KMS-11 (cell line): ENCODE results near the gene MED26.

Experiments
- H2AFZ ChIP-seq: fragments of 200-600 bp; sonication (generic); 2 replicates; pipeline ENCODE4 v1.6.1; 2016; ENCODE audit warnings: antibody characterized with exemption, mixed run types, low read depth
- H3K27ac ChIP-seq: fragments of 200-600 bp; sonication (generic); 2 replicates; pipeline ENCODE4 v1.6.1; 2016; ENCODE audit warnings: mild to moderate bottlenecking, mixed run types
- H3K27me3 ChIP-seq: fragments of 200-600 bp; sonication (generic); 2 replicates; pipeline ENCODE4 v1.6.1; 2017; ENCODE audit warnings: mild to moderate bottlenecking, low read depth, mixed run types, moderate library complexity; ENCODE audit not compliant: insufficient read depth
- H3K36me3 ChIP-seq: fragments of 200-600 bp; sonication (generic); 2 replicates; pipeline ENCODE4 v1.6.1; 2017; ENCODE audit warnings: mild to moderate bottlenecking, mixed run types; ENCODE audit not compliant: insufficient read depth
- H3K4me1 ChIP-seq: fragments of 200-600 bp; sonication (generic); 2 replicates; pipeline ENCODE4 v1.6.1; 2016; ENCODE audit warnings: mild to moderate bottlenecking, low read depth, mixed run types; ENCODE audit not compliant: poor library complexity, severe bottlenecking
- H3K4me2 ChIP-seq: fragments of 200-600 bp; sonication (generic); 2 replicates; pipeline ENCODE4 v1.7.0; 2016; ENCODE audit warnings: mild to moderate bottlenecking, mixed run types
- H3K4me3 ChIP-seq: fragments of 200-600 bp; sonication (generic); IDR thresholded peaks from 2 replicates; pipeline ENCODE4 v1.6.1; 2017; ENCODE audit warnings: low read depth, low read length, mixed read lengths; ENCODE audit not compliant: insufficient read depth
- H3K79me2 ChIP-seq: fragments of 200-600 bp; sonication (generic); 2 replicates; pipeline ENCODE4 v1.6.1; 2016; ENCODE audit warnings: low read depth, mixed run types; ENCODE audit not compliant: insufficient read depth
- H3K9ac ChIP-seq: fragments of 200-600 bp; sonication (generic); 2 replicates; pipeline ENCODE4 v1.6.1; 2016; ENCODE audit warnings: mild to moderate bottlenecking, mixed run types
- H4K20me1 ChIP-seq: fragments of 200-600 bp; sonication (generic); 2 replicates; pipeline ENCODE4 v1.6.1; 2016; ENCODE audit warnings: mild to moderate bottlenecking, mixed run types; ENCODE audit not compliant: insufficient read depth
- TF ChIP-seq, protein P1 (sequence below): fragments of 200-600 bp; sonication (generic); conservative IDR thresholded peaks from 2 replicates; pipeline ENCODE4 v1.6.1; 2017; ENCODE audit warnings: low read depth, mild to moderate bottlenecking, antibody characterized with exemption, low read length, moderate library complexity, mixed read lengths

MED26 gene

DNA sequence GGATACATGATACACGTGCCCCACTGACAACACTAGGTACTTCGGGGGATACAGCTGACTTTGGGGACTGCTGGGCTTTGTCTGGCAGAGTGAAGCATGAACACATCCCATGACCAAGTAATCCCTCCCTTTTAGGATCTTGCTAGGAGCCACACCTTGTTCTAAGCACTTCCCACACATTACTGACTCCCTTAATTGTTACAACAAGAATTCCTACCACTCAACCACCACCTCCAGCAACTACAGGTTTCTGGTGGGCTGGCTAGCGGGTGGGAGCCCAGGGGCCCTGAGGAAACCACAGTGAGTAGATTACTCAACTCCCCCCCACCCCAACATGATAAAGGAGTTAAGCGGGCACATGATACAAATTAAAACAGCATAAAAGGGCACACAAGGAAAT lies 48.6 kb downstream of the MED26 start:
- no peaks in the 10 kb centered on the region; the same call in 1 of the 2 replicates for H3K36me3 ChIP-seq

DNA sequence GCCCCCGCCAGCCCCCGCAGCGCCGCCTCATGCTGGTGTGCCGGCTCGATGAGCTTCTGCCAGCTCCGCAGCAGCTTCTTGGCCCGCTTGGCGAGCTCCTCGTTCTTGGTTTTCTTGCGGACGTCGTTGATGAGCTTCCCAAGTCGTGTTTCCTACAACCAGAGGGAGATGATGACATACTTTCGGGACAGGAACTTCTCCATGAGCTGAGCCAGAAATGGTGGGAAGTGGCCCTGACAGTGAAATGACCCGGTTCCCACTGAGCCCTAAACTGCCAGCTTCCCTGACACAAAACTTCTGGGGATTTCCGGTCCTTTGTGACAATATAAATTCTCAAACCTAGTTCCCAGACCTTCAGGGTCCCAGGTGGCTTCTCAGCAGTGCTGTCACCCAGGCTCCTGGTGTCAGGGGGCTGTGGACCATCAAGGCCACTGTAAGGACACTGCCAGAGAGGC lies 50.4 kb downstream of the MED26 start:
- Histone ChIP-seq H3K4me2 (no peak overlapping the region), H3K79me2 (peaks cover 87% of the 10 kb centered on the region), H3K9ac (no peak overlapping the region), H2AFZ (no peak overlapping the region), H3K4me3 (no peak overlapping the region), H3K36me3 (no peaks in the 10 kb centered on the region; the same call in 1 of the 2 replicates), H3K4me1 (peaks cover 18% of the 10 kb centered on the region), H4K20me1 (0 out of 2 replicates have a peak, but pooled peaks cover 4% of the 10 kb centered on the region), H3K27ac (no peak overlapping the region), H3K27me3 (no peaks in the 10 kb centered on the region)
- TF ChIP-seq, protein P1, sequence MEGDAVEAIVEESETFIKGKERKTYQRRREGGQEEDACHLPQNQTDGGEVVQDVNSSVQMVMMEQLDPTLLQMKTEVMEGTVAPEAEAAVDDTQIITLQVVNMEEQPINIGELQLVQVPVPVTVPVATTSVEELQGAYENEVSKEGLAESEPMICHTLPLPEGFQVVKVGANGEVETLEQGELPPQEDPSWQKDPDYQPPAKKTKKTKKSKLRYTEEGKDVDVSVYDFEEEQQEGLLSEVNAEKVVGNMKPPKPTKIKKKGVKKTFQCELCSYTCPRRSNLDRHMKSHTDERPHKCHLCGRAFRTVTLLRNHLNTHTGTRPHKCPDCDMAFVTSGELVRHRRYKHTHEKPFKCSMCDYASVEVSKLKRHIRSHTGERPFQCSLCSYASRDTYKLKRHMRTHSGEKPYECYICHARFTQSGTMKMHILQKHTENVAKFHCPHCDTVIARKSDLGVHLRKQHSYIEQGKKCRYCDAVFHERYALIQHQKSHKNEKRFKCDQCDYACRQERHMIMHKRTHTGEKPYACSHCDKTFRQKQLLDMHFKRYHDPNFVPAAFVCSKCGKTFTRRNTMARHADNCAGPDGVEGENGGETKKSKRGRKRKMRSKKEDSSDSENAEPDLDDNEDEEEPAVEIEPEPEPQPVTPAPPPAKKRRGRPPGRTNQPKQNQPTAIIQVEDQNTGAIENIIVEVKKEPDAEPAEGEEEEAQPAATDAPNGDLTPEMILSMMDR: no peak

More for the DNA sequence above, 48.6 kb downstream of the MED26 start:
- H4K20me1 ChIP-seq: 0 out of 2 replicates have a peak, but pooled peaks cover 4% of the 10 kb centered on the region
- TF ChIP-seq, protein P1: no peak
- H2AFZ ChIP-seq: no peak overlapping the region
- no peak overlapping the region for H3K9ac ChIP-seq
- no peak overlapping the region for H3K4me2 ChIP-seq
- no peaks in the 10 kb centered on the region for H3K27me3 ChIP-seq
- H3K27ac ChIP-seq: no peak overlapping the region
- peaks cover 23% of the 10 kb centered on the region for H3K4me1 ChIP-seq
- H3K79me2 ChIP-seq: peaks cover 87% of the 10 kb centered on the region
- no peak overlapping the region for H3K4me3 ChIP-seq

DNA sequence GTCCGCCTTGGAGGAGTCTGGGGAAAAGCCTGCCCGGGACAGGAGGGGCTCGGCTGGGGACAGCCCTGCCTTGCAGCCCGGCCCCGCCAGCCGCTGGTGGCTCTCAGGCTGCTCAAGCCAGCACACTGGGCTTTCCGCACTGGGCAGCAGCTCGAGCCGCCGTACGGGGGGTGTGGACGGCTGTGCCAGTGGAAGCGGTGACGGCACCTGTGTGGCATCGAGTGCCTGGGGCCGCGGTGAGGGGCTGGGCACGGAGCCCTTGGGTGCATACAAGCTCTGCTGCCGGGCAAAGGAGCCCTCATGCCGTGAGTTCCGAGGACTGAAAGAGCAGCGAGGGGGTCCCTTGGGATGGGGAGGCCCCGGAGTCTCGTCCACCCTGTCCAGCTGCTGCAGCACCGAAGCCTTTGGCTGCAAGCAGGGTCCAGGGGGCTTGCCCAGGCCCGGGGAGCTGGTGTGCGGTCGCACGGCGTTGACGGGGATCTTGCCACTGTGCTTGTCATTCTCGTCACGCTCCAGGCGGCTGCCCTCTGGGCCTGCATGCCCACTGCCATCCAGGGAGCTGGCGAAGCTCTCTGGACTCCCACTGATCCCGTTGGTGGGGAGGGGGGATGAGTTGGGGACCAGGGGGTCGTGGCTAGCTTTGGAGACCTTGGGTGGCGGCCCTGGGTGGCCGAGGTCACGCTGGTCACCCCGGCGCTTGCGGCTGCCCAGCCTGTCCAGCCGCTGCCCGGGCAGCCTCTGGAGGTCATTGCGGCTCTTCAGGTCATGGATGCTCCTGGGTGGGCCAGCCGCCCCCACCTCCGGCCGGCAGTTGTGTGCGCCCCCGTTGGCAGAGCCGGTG lies 51.1 kb downstream of the MED26 start:
- Histone ChIP-seq H3K4me1 (peaks cover 15% of the 10 kb centered on the region), H3K36me3 (no peaks in the 10 kb centered on the region; the same call in 1 of the 2 replicates)

DNA sequence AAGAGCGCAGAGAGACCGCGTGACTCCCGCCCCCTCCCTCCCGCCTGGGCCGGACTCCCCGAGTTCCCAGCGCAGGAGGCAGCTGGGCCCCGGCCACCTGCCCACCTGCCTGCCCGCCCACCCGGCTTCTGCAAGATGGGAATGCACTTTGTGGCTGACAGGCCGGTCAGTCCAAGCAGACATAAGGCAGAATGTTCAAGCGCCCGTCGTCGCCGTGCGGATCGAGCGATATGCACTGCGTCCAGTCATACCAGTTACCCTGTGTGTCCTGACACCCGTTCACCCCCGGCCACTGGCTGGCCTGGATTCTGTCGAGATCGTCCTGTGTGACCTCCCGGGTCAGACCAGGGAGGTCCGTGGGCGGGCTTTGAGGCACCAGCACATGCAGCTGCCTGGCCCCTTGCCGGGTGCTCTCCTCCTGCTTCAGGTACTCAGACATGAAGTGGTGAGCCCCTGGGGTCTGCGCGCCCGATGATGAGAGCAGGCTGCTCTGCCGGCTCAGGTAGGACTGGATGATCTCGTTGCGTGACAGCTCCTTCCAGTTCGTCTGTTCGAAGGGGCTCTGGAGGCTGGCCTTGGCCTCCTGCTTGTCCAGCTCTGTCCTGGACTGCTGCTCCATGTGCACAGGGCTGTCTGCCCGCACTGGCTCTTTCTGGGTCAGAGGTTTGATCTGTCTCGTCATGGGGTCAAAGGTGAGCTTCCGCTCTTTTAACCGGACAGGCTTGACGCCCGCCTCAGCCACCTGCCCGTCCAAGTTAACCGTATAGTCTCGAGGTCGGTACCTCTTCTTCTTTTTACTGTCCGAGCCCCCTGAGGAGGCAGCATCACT lies 51.9 kb downstream of the MED26 start:
- H3K4me3 ChIP-seq: no peak overlapping the region
- no peaks in the 10 kb centered on the region; the same call in 1 of the 2 replicates for H3K36me3 ChIP-seq
- no peaks in the 10 kb centered on the region for H3K27me3 ChIP-seq
- H3K4me1 ChIP-seq: peaks cover 15% of the 10 kb centered on the region
- H4K20me1 ChIP-seq: 0 out of 2 replicates have a peak, but pooled peaks cover 4% of the 10 kb centered on the region
- H3K9ac ChIP-seq: no peak overlapping the region
- H3K27ac ChIP-seq: no peak overlapping the region
- TF ChIP-seq, protein P1: no peak
- H2AFZ ChIP-seq: no peak overlapping the region
- peaks cover 81% of the 10 kb centered on the region for H3K79me2 ChIP-seq
- H3K4me2 ChIP-seq: no peak overlapping the region

More for the DNA sequence above, 51.1 kb downstream of the MED26 start:
- Histone ChIP-seq H3K79me2 (peaks cover 81% of the 10 kb centered on the region), H3K4me3 (no peak overlapping the region), H3K27ac (no peak overlapping the region), H3K9ac (no peak overlapping the region), H2AFZ (no peak overlapping the region), H3K27me3 (no peaks in the 10 kb centered on the region), H3K4me2 (no peak overlapping the region), H4K20me1 (0 out of 2 replicates have a peak, but pooled peaks cover 4% of the 10 kb centered on the region)
- TF ChIP-seq, protein P1: no peak
